ENCODE data around the gene MCF2. TPM values are rescaled to one million over a fixed set of nuclear protein-coding genes. Genes with fewer than 3 reads are reported as not detected.

The MCF2 gene
- total RNA-seq, 1 donor from 2014 or later = 0.27 TPM

DNA sequence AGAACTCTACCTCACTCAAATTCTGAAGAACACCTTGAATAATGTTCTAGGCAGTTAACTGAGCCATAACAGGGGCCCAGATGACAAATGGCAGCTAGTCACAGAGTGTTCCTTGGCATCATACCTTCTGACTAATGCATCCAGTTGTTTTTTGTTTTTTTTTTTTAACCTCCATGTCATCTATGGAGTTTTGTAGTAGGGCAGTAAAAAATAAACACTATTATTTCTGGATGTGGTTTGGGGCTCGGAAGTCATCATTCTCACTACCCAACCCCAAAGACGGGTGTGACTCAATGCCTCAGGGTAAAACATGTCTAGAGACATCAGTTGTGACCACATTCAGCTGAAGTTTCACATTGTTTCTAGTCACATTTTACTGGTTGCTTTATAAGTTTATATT, 31.2 kb upstream of the MCF2 start:
- Histone ChIP-seq H4K20me1 (ENCODE audit: insufficient read depth, low read length) (peaks cover 5% of the 10 kb centered on the region), H3K79me2 (ENCODE audit: insufficient read depth, low read length) (no peaks in the 10 kb centered on the region), H3K27ac (ENCODE audit: low read depth, low read length) (no peak overlapping the region), H3K36me3 (ENCODE audit: insufficient read depth, low read length) (no peaks in the 10 kb centered on the region), H2AFZ (ENCODE audit: low read depth, low read length) (no peak overlapping the region), H3K4me2 (ENCODE audit: low read length) (no peak overlapping the region), H3K4me1 (ENCODE audit: insufficient read depth, low read length) (peaks cover 5% of the 10 kb centered on the region), H3K9ac (ENCODE audit: low read length) (no peak overlapping the region), H3K4me3 (ENCODE audit: insufficient read depth, low read depth, low read length) (no peak overlapping the region), H3K9me3 (ENCODE audit: insufficient read depth, low read depth, low read length) (no peaks in the 10 kb centered on the region), H3K27me3 (ENCODE audit: insufficient read depth, low read length) (no peaks in the 10 kb centered on the region)
- peaks cover 6% of the 10 kb centered on the region for H3K4me1 Mint-ChIP-seq (ENCODE audit: low read depth, unreplicated experiment)
- peaks cover 4% of the 10 kb centered on the region for H3K36me3 Mint-ChIP-seq (ENCODE audit: low read depth, unreplicated experiment)
- no peaks in the 10 kb centered on the region for H3K9me3 Mint-ChIP-seq (ENCODE audit: unreplicated experiment)
- DNase-seq (ENCODE audit: low read depth) = peak; percentile 63
- no peaks in the 10 kb centered on the region for H3K27me3 Mint-ChIP-seq (ENCODE audit: low read depth, unreplicated experiment)
- TF ChIP-seq, protein P1, sequence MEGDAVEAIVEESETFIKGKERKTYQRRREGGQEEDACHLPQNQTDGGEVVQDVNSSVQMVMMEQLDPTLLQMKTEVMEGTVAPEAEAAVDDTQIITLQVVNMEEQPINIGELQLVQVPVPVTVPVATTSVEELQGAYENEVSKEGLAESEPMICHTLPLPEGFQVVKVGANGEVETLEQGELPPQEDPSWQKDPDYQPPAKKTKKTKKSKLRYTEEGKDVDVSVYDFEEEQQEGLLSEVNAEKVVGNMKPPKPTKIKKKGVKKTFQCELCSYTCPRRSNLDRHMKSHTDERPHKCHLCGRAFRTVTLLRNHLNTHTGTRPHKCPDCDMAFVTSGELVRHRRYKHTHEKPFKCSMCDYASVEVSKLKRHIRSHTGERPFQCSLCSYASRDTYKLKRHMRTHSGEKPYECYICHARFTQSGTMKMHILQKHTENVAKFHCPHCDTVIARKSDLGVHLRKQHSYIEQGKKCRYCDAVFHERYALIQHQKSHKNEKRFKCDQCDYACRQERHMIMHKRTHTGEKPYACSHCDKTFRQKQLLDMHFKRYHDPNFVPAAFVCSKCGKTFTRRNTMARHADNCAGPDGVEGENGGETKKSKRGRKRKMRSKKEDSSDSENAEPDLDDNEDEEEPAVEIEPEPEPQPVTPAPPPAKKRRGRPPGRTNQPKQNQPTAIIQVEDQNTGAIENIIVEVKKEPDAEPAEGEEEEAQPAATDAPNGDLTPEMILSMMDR (IDR thresholded peaks at IDR 0.05; ENCODE audit: insufficient read depth, low read depth, low read length) = no peak
- no peak for TF ChIP-seq EZH2 (IDR thresholded peaks at IDR 0.05; ENCODE audit: insufficient read depth, low read length)
- peak; percentile 97 for FAIRE-seq
- H3K4me3 Mint-ChIP-seq (ENCODE audit: unreplicated experiment) = no peak overlapping the region
- H3K27ac Mint-ChIP-seq (ENCODE audit: unreplicated experiment) = no peak overlapping the region

GRCh38 chrX:139738581-139738980, 30.6 kb upstream of the MCF2 start:
- FAIRE-seq (peak; percentile 95), DNase-seq (ENCODE audit: low read depth) (peak; percentile 38)
- H2AFZ ChIP-seq (ENCODE audit: low read depth, low read length) = no peak overlapping the region
- H3K4me3 ChIP-seq (ENCODE audit: insufficient read depth, low read depth, low read length) = no peak overlapping the region
- H3K4me1 ChIP-seq (ENCODE audit: insufficient read depth, low read length) = peaks cover 5% of the 10 kb centered on the region
- no peak overlapping the region for H3K4me3 Mint-ChIP-seq (ENCODE audit: unreplicated experiment)
- peaks cover 6% of the 10 kb centered on the region for H3K4me1 Mint-ChIP-seq (ENCODE audit: low read depth, unreplicated experiment)
- H3K4me2 ChIP-seq (ENCODE audit: low read length) = peak overlapping the region; percentile 39
- no peak overlapping the region for H3K27ac ChIP-seq (ENCODE audit: low read depth, low read length)
- H3K9me3 ChIP-seq (ENCODE audit: insufficient read depth, low read depth, low read length) = no peaks in the 10 kb centered on the region
- no peak for TF ChIP-seq EZH2 (IDR thresholded peaks at IDR 0.05; ENCODE audit: insufficient read depth, low read length)
- TF ChIP-seq, protein P1 (IDR thresholded peaks at IDR 0.05; ENCODE audit: insufficient read depth, low read depth, low read length) = no peak
- H3K36me3 Mint-ChIP-seq (ENCODE audit: low read depth, unreplicated experiment) = peaks cover 4% of the 10 kb centered on the region
- H3K27me3 Mint-ChIP-seq (ENCODE audit: low read depth, unreplicated experiment) = no peaks in the 10 kb centered on the region
- H3K9ac ChIP-seq (ENCODE audit: low read length) = no peak overlapping the region
- no peak overlapping the region for H3K27ac Mint-ChIP-seq (ENCODE audit: unreplicated experiment)
- peaks cover 5% of the 10 kb centered on the region for H4K20me1 ChIP-seq (ENCODE audit: insufficient read depth, low read length)
- no peaks in the 10 kb centered on the region for H3K27me3 ChIP-seq (ENCODE audit: insufficient read depth, low read length)
- H3K79me2 ChIP-seq (ENCODE audit: insufficient read depth, low read length) = no peaks in the 10 kb centered on the region
- no peaks in the 10 kb centered on the region for H3K9me3 Mint-ChIP-seq (ENCODE audit: unreplicated experiment)
- H3K36me3 ChIP-seq (ENCODE audit: insufficient read depth, low read length) = no peaks in the 10 kb centered on the region

DNA sequence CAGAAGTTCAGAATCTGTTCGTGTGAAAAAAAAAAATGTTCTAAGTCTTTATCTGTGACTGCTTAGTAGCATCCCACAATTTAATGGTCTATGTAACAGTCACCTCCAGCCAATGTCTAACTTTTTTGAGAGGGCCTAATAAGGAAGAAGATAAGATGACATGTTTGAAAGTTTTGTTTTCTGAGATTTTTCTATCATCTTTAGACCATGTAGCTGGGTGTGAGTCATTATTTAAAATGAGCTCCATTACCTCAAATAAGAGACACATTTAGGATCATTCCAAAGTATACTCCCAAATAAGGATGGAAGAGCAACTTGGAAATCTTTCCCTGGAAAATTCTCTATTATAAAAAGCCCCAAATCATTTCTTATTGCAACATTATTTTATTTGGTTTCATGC, 28.2 kb upstream of the MCF2 start:
- Histone ChIP-seq H3K9me3 (ENCODE audit: insufficient read depth, low read depth, low read length) (no peaks in the 10 kb centered on the region), H3K4me1 (ENCODE audit: insufficient read depth, low read length) (peaks cover 5% of the 10 kb centered on the region), H2AFZ (ENCODE audit: low read depth, low read length) (no peak overlapping the region), H3K4me3 (ENCODE audit: insufficient read depth, low read depth, low read length) (no peak overlapping the region), H3K4me2 (ENCODE audit: low read length) (no peak overlapping the region), H3K27me3 (ENCODE audit: insufficient read depth, low read length) (no peaks in the 10 kb centered on the region), H4K20me1 (ENCODE audit: insufficient read depth, low read length) (peaks cover 5% of the 10 kb centered on the region), H3K9ac (ENCODE audit: low read length) (no peak overlapping the region), H3K36me3 (ENCODE audit: insufficient read depth, low read length) (no peaks in the 10 kb centered on the region), H3K27ac (ENCODE audit: low read depth, low read length) (no peak overlapping the region), H3K79me2 (ENCODE audit: insufficient read depth, low read length) (no peaks in the 10 kb centered on the region)
- peaks cover 6% of the 10 kb centered on the region for H3K4me1 Mint-ChIP-seq (ENCODE audit: low read depth, unreplicated experiment)
- no peak overlapping the region for H3K27ac Mint-ChIP-seq (ENCODE audit: unreplicated experiment)
- no peak overlapping the region for H3K4me3 Mint-ChIP-seq (ENCODE audit: unreplicated experiment)
- no peak for DNase-seq (ENCODE audit: low read depth)
- no peaks in the 10 kb centered on the region for H3K9me3 Mint-ChIP-seq (ENCODE audit: unreplicated experiment)
- no peaks in the 10 kb centered on the region for H3K27me3 Mint-ChIP-seq (ENCODE audit: low read depth, unreplicated experiment)
- peak; percentile 75 for FAIRE-seq
- TF ChIP-seq EZH2 (IDR thresholded peaks at IDR 0.05; ENCODE audit: insufficient read depth, low read length) = no peak
- TF ChIP-seq, protein P1 (IDR thresholded peaks at IDR 0.05; ENCODE audit: insufficient read depth, low read depth, low read length) = no peak
- peaks cover 1% of the 10 kb centered on the region for H3K36me3 Mint-ChIP-seq (ENCODE audit: low read depth, unreplicated experiment)

Data from astrocyte (in vitro differentiated cells and primary cell).